HG02840 (cell line): ENCODE data around the gene AGRN.
"Not testable (repeated sequence)": the region's sequence is repeated elsewhere in the genome, so short reads cannot be mapped to it uniquely, and the experiment has no call there.

Experiments
- ATAC-seq: cut with Tn5 transposase; IDR thresholded peaks from one replicate; pipeline ENCODE4 v1.9.1; 2021; ENCODE audit warnings: mild to moderate bottlenecking, moderate library complexity, moderate number of reproducible peaks; ENCODE audit not compliant: unreplicated experiment, low FRiP score

The AGRN gene

GRCh38 chr1:981491-981954 lies 38.4 kb upstream of the AGRN start:
- ATAC-seq = no peak

DNA sequence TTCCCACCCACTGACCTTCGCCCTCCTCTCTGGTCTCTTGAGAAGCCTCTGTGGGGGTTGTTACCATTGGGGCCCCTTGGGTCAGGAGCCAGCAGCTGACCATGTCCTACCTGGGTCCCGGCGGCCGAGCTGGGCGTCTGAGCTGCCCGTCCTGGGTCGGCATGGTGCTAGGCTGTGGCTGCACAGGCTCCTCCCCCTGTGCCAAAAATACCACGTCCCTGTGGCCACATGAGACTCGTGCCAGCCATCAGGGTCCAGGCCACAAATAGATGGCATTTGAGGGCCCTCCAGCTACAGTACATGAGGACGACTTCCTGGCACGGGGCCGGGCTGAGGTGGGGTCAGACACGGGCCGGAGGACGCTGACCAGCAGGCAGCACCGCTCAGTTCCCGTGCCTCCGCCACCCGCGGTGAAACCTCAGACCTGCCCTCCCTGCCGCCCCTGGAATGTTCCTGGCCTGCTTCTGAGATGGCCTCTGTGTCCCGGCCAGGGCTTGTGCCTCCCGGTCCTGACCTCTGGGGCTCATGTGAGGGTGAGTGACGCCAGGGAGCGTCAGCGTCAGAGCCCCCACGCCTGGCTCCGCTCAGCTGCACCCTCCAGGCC lies 37.9 kb upstream of the AGRN start, which contains the start of gene PERM1:
Gene PERM1, minus strand, starts transcription at position 139 of the 604 bp plus-strand sequence. CDS start 1,064 bp downstream, outside the sequence.
- no peak for ATAC-seq

GRCh38 chr1:982765-983436 lies 37.0 kb upstream of the AGRN start:
- no peak for ATAC-seq

- no peak for ATAC-seq
Measured at GRCh38 chr1:983798-984475, 36.0 kb upstream of the AGRN start.

- no peak for ATAC-seq
Measured at GRCh38 chr1:984476-984814, 35.5 kb upstream of the AGRN start.

DNA sequence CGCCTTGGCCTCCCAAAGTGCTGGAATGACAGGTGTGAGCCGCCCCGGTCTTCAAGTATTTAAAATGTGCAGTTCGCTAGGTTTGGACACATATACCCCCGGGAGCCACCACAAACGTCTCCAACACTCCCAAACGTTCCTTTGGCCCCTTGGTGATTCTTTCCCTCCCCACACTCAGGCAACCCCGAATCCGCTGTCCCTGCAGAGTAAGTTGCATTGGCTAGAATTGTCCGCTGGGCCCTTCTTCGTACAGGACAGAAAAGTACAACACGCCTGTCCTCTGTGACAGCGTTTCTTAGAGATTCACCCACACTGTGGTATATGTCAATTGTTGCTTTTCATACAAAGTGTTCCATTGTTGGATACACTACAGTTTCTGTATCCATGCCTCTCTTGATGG lies 34.8 kb upstream of the AGRN start:
- ATAC-seq = no peak

DNA sequence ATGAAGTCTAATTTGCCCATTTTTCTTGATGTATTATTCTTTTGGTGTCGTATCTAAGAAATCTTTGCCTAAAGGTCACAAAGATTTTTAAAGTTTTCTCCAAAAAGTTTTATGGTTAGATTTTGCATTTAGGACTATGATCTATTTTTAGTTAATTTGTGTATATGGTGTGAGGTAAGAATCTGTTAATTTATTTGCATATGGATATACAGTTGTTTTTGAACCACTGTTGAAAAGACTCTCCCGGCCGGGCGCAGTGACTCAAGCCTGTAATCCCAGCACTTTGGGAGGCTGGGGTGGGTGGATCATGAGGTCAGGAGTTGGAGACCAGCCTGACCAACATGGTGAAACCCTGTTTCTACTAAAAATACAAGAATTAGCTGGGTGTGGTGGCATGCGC lies 31.9 kb upstream of the AGRN start:
- ATAC-seq = not testable (repeated sequence)

DNA sequence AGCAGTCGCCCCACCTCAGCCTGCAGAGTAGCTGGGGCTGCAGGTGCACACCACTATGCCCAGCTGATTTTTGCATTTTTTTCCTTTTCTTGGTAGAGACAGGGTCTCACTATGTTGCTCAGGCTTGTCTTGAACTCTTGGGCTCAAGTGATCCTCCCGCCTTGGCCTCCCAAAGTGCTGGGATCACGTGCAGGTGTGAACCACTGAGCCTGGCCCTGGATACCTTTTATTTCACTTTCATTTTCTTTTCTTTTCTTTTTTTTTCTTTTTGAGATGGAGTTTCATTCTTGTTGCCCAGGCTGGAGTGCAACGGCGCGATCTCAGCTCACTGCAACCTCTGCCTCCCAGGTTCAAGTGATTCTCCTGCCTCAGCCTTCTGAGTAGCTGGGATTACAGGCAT lies 28.6 kb upstream of the AGRN start:
- ATAC-seq = not testable (repeated sequence)

GRCh38 chr1:991895-992294 lies 28.0 kb upstream of the AGRN start:
- ATAC-seq = no peak

DNA sequence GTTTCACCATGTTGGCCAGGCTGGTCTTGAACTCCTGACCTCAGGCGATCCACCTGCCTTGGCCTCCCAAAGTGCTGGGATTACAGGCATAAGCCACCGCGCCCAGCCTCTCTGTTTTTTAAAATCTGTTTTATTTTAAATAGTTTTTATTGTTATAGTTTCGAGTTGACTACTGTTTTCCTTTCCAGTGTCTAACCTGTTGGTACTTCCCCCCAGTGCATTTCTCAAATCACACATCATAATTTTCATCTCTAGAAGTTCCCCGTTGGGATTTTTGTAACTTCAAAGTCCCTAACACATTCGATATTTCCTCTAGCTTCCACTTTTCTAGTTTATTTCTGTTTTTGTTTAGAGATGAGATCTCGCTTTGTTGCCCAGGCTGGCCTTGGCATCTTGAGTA lies 27.6 kb upstream of the AGRN start:
- ATAC-seq = no peak

- ATAC-seq = no peak
Measured at GRCh38 chr1:993379-993995, 26.4 kb upstream of the AGRN start.

GRCh38 chr1:994546-994945 lies 25.4 kb upstream of the AGRN start:
- not testable (repeated sequence) for ATAC-seq

DNA sequence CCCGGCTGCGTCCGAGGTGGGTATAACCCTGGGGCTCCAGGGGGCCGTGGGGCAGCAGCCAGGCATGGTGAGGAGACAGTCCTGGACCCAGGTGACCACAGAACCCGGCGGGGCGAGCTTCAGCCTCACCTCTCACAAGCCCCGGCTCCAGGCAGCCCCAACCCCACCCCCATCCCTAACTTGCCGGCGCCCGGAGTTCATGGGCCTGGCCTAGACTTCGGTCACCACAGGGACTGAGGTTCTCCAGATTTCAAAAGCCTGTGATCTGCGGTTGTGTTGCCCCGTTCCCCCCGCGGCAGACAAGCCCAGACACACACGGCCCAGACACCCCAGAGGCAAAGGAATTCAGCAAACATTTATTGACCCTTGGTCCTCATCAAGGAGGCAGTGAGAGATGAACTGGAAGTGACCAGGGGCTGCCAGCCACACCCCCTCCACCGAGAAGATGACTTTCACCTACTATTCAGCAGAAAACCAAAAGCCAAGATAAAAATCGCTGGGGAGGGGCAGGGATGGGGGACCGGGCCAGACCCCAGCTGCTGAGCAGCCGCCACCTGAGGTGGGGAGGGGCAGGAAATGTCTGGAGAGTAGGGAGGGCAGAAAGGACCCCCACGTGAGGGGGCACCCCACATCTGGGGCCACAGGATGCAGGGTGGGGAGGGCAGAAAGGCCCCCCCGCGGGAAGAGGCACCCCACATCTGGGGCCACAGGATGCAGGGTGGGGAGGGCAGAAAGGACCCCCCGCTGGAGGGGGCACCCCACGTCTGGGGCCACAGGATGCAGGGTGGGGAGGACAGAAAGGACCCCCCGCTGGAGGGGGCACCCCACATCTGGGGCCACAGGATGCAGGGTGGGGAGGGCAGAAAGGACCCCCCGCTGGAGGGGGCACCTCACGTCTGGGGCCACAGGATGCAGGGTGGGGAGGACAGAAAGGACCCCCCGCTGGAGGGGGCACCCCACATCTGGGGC lies 24.0 kb upstream of the AGRN start:
- no peak for ATAC-seq

GRCh38 chr1:996851-997712 lies 22.8 kb upstream of the AGRN start:
- ATAC-seq = no peak

DNA sequence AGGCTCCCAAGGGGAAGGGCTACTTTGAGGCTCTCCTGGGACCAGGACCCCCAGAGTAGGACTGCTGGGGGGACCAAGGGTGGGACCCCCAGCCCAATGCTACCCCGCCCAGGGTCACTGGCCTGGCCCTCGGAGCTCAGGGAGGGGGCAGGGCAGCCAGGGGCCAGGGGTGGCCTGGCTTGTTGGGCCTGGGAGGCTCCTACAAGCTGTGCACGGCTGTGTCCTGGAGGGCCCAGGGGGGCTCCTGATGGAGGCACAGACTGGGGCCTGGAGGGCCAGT lies 22.3 kb upstream of the AGRN start:
- no peak for ATAC-seq

GRCh38 chr1:997993-998744 lies 21.8 kb upstream of the AGRN start:
- ATAC-seq = no peak

DNA sequence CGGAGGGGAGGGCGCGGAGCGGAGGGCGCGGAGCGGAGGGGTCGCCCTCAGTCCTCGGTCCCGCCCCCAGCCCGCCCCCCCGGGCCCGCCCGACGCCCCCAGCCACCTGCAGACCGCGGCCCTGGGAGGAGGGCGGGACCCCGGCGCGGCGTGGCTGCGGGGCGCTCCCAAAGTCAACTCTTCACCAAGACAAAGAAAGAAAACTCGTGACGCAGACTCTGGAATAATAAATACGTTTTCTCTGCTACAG lies 21.2 kb upstream of the AGRN start:
- no peak for ATAC-seq

DNA sequence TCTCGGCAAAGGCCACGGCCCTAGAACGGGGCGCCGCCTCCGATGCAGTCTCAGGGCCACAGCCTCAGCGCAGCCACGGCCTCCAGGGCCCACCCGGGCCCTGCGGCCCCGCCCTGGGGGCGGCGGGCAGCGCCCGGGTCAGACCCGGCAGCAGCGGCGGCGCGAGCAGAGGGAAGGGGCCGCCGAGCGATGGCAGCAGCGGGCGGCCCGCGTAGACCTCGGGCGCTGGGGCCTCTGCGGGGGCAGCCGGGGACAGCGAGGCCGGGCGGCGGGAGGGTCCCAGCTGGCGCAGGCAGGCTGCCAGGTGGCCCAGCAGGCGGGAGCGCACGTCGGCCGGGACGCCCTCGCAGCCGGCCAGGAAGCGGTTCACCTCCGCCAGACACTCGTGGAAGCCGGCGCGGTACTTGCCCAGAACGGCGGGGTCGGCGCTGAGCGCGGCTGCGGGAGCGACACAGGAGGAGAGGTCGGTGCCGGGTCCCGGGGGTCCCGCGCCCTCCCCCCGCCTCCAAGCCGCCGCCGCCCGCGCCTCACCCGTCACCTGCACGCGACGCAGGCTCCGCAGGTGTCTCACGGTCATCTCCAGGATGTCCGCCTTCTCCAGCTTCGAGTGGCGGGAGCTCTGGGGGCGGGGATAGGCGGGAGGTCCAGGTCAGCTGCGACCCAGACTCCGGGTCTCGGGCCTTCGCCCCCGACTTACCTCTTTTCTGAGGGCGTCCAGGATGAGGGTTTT lies 20.8 kb upstream of the AGRN start:
- ATAC-seq = no peak
